C4-2B (cell line): ENCODE measurements around the gene ZNF652.

Source experiments
- H3K27ac ChIP-seq: fragments of 450-650 bp; 2 replicates; pipeline ENCODE4 v1.5.1; 2017
- ZFX ChIP-seq: fragments of 450-650 bp; IDR thresholded peaks from 2 replicates; pipeline ENCODE4 v1.6.1; 2017
- TF ChIP-seq, protein P1 (sequence below): fragments of 450-650 bp; conservative IDR thresholded peaks from 2 replicates; pipeline ENCODE4 v1.5.1; 2017; ENCODE audit warnings: mild to moderate bottlenecking

ZNF652 gene

DNA sequence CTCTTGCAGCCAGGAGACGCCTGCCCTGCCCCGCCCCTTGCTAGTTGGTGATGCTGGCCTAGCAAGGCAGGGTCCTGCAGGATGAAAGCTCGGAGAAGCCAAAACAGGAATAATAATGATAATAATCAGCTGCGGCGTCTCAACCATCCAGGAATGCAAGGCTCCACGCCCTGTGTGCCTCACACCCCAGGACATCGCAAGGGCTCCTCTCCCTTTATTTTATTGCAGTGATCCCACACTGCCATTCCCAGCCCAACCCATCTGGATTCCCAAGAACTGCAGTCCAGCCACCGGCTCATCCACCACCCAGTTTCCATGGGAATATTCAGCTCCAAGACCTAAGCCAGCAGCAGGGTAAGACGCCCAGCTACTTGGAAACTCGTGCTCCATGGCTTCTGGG, 21.0 kb upstream of the ZNF652 start:
- no peak overlapping the region for H3K27ac ChIP-seq
- TF ChIP-seq, protein P1, sequence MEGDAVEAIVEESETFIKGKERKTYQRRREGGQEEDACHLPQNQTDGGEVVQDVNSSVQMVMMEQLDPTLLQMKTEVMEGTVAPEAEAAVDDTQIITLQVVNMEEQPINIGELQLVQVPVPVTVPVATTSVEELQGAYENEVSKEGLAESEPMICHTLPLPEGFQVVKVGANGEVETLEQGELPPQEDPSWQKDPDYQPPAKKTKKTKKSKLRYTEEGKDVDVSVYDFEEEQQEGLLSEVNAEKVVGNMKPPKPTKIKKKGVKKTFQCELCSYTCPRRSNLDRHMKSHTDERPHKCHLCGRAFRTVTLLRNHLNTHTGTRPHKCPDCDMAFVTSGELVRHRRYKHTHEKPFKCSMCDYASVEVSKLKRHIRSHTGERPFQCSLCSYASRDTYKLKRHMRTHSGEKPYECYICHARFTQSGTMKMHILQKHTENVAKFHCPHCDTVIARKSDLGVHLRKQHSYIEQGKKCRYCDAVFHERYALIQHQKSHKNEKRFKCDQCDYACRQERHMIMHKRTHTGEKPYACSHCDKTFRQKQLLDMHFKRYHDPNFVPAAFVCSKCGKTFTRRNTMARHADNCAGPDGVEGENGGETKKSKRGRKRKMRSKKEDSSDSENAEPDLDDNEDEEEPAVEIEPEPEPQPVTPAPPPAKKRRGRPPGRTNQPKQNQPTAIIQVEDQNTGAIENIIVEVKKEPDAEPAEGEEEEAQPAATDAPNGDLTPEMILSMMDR, result no peak
- no peak for TF ChIP-seq ZFX

DNA sequence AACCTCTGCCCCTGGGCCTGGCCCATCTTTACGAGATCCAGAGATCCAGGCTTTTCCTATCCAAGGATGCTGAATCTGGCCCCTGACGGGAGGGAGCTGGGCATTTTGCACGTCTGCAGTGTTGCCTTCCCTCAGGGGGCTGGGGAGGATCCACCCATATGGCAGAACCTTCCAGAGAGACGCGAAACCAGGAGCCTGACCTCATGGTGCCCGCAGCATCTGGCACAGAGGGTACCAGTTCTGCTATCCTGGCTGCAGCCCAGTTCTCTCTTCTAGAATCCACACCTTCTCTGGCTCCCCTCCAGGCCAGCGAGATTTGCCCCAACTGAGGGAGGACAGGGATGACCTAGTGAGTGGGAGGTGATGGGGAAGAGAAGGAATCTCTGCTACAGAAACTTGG, 20.5 kb upstream of the ZNF652 start:
- TF ChIP-seq, protein P1, result no peak
- TF ChIP-seq ZFX, result no peak
- no peak overlapping the region for H3K27ac ChIP-seq

DNA sequence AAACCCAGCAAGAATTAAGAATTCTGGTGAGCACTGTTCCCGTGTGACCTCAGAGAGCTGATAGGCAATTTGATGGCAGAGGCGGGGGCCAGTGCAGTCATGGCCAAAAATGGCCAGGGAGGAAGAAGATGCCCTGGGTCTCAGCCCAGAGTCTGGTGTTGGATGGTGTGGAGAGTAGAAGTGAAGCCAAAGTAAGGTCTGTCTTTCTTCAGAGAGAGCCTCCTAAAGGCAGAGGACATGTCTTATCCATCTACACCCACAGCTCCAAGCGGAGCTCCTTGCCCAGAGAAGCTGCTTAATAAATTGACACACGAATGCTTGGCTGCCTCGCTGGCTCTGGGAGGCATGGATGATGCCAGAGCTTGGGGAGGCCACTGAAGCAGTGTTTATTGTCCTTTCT, 19.7 kb upstream of the ZNF652 start:
- peak overlapping the region; percentile 55 for H3K27ac ChIP-seq
- TF ChIP-seq, protein P1, result no peak
- TF ChIP-seq ZFX, result no peak

DNA sequence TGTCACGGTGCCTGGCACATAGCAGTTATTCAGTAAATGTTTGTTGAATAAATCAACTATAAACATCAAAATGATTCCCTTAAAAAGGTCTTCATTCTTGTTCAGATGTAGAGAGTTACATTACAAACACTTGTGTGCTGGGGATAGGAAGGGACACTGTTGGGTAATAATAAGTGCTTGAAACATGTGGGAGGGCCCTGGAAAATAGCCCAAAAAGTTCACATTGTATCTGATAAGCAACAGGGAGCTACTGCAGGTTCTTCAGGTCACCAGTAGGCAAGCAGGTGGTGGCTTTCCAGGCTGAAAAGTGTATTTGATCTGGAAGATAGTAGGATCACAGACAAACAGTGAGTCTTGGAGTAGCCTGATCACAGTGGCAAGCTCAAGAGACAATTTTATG, 19.0 kb upstream of the ZNF652 start:
- H3K27ac ChIP-seq, result peak overlapping the region; percentile 55
- TF ChIP-seq, protein P1, result no peak
- TF ChIP-seq ZFX, result no peak

GRCh38 chr17:49379926-49380325, 17.9 kb upstream of the ZNF652 start:
- no peak overlapping the region for H3K27ac ChIP-seq
- TF ChIP-seq, protein P1, result no peak
- TF ChIP-seq ZFX, result no peak

- TF ChIP-seq, protein P1, result no peak
- no peak for TF ChIP-seq ZFX
- H3K27ac ChIP-seq, result no peak overlapping the region
Measured at GRCh38 chr17:49378311-49378710, 16.3 kb upstream of the ZNF652 start.

DNA sequence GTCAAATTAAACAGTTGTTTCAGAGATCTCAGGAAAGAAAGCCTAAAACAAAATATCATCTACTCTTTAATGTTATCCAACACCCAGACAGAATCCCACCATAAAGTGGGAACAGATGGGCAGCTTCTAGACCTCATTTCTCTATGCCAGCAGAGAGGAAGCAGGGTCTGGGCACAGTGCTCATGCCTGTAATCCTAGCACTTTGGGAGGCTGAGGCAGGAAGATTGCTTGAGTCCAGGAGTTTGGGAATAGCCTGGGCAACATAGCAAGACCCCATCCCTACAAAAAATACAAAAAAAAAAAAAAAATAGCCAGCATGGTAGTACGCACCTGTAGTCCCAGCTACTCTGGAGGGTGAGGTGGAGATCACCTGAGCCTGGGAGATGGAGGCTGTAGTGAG, 13.5 kb upstream of the ZNF652 start:
- TF ChIP-seq, protein P1, result no peak
- no peak for TF ChIP-seq ZFX
- H3K27ac ChIP-seq, result no peak overlapping the region
